Measurements from ENCODE around the gene PCDHB2. TPM values are rescaled to one million over a fixed set of nuclear protein-coding genes. Genes with fewer than 3 reads are reported as not detected.
"Not testable (repeated sequence)": the region's sequence is repeated elsewhere in the genome, so short reads cannot be mapped to it uniquely, and the experiment has no call there.

Gene PCDHB2
- total RNA-seq, 2 experiments from 2014 or later: not detected

GRCh38 chr5:141135030-141135717, 40.8 kb downstream of the PCDHB2 start, which contains the start of gene PCDHB5:
PCDHB5 (plus strand) TSS chr5:141135206; CDS start chr5:141135435, 229 bp downstream.
- CTCF ChIA-PET: no interaction called here
- POLR2A ChIA-PET: no interaction called here

- ChIA-PET POLR2A (no interaction called here), CTCF (no interaction called here)
These were observed 41.4 kb downstream of the PCDHB2 start for GRCh38 chr5:141135718-141136266.

- POLR2A ChIA-PET: not testable (repeated sequence)
These were observed 42.9 kb downstream of the PCDHB2 start for GRCh38 chr5:141137346-141137745.

More at GRCh38 chr5:141137346-141137745, 42.9 kb downstream of the PCDHB2 start:
- CTCF ChIA-PET: not testable (repeated sequence)

Other genes with a start within 250 kb of the PCDHB2 start
- gene PCDHA9, start 246.2 kb upstream of the PCDHB2 start, total RNA-seq: not detected
- not detected for gene PCDHA10, start 238.7 kb upstream of the PCDHB2 start, total RNA-seq
- gene PCDHA11, start 225.7 kb upstream of the PCDHB2 start, total RNA-seq: not detected
- not detected for gene PCDHA12, start 219.3 kb upstream of the PCDHB2 start, total RNA-seq
- not detected for gene PCDHA13, start 212.5 kb upstream of the PCDHB2 start, total RNA-seq
- not detected for gene PCDHAC1, start 168.3 kb upstream of the PCDHB2 start, total RNA-seq
- not detected for gene PCDHAC2, start 128.1 kb upstream of the PCDHB2 start, total RNA-seq
- gene PCDHB1, start 43.2 kb upstream of the PCDHB2 start, total RNA-seq: not detected
- not detected for gene PCDHB3, start 5.9 kb downstream of the PCDHB2 start, total RNA-seq
- not detected for gene PCDHB4, start 27.2 kb downstream of the PCDHB2 start, total RNA-seq
- not detected for gene PCDHB5, start 40.6 kb downstream of the PCDHB2 start, total RNA-seq
- gene PCDHB6, start 55.4 kb downstream of the PCDHB2 start, total RNA-seq: not detected
- not detected for gene PCDHB7, start 78.0 kb downstream of the PCDHB2 start, total RNA-seq
- gene PCDHB8, start 83.2 kb downstream of the PCDHB2 start, total RNA-seq: not detected
- not detected for gene PCDHB16, start 87.8 kb downstream of the PCDHB2 start, total RNA-seq
- not detected for gene PCDHB9, start 92.5 kb downstream of the PCDHB2 start, total RNA-seq
- not detected for gene PCDHB10, start 97.7 kb downstream of the PCDHB2 start, total RNA-seq
- gene PCDHB11, start 105.0 kb downstream of the PCDHB2 start, total RNA-seq: not detected
- not detected for gene PCDHB12, start 114.1 kb downstream of the PCDHB2 start, total RNA-seq
- not detected for gene PCDHB13, start 119.3 kb downstream of the PCDHB2 start, total RNA-seq
- not detected for gene PCDHB14, start 128.7 kb downstream of the PCDHB2 start, total RNA-seq
- not detected for gene PCDHB15, start 150.8 kb downstream of the PCDHB2 start, total RNA-seq
- gene SLC25A2, start 209.4 kb downstream of the PCDHB2 start, total RNA-seq: under 1 TPM; 0.19 to 0.21 TPM
- 10 to 100 TPM; 57.1 to 58.0 TPM for gene TAF7, start 226.2 kb downstream of the PCDHB2 start, total RNA-seq
- under 1 TPM; 0.04 to 0.06 TPM for gene PCDHGA1, start 235.9 kb downstream of the PCDHB2 start, total RNA-seq
- gene PCDHGA2, start 244.1 kb downstream of the PCDHB2 start, total RNA-seq: under 1 TPM in 1 of 2 experiments, not detected in 1; 0.04 TPM
- not detected for gene PCDHGA3, start 249.2 kb downstream of the PCDHB2 start, total RNA-seq